ENCODE measurements around the gene TRPM6. TPM values are rescaled to one million over a fixed set of nuclear protein-coding genes. Genes with fewer than 3 reads are reported as not detected.

Gene TRPM6
- total RNA-seq, 2 experiments from 2014 or later: not detected

- Histone ChIP-seq H3K27ac (ENCODE audit: low read depth, low read length, poor library complexity, severe bottlenecking) (no peak overlapping the region), H3K4me3 (ENCODE audit: low read depth, low read length, poor library complexity, severe bottlenecking) (no peak overlapping the region), H2AFZ (ENCODE audit: low read length) (no peak overlapping the region), H3K36me3 (ENCODE audit: insufficient read depth, low read length) (no peaks in the 10 kb centered on the region), H3K4me1 (ENCODE audit: insufficient read depth, low read length, poor library complexity, severe bottlenecking) (no peaks in the 10 kb centered on the region), H4K20me1 (ENCODE audit: insufficient read depth, low read length) (no peaks in the 10 kb centered on the region), H3K79me2 (ENCODE audit: insufficient read depth, low read depth, low read length) (no peaks in the 10 kb centered on the region), H3K4me2 (ENCODE audit: low read length) (no peak overlapping the region), H3K9me3 (ENCODE audit: low read length) (no peaks in the 10 kb centered on the region), H3K9me2 (ENCODE audit: insufficient read depth, low read length) (no peaks in the 10 kb centered on the region)
- no TSS peak for BruUV-seq (replicated peaks)
- DNase-seq (ENCODE audit: low spot score): no peak
- intact Hi-C loops (cut with micrococcal nuclease; ENCODE audit: unreplicated experiment): no loop called here
- ChIA-PET POLR2A (interaction anchor here (0.6 kb wide), 1 partner anchor 104 kb away, joined by 3 read pairs; no protein-coding TSS in a partner anchor), CTCF (ENCODE audit: unreplicated experiment) (no interaction called here)
- TF ChIP-seq EZH2phosphoT487 (IDR thresholded peaks at IDR 0.05; ENCODE audit: borderline replicate concordance, low read depth, low read length): no peak
- TF ChIP-seq, protein P1, sequence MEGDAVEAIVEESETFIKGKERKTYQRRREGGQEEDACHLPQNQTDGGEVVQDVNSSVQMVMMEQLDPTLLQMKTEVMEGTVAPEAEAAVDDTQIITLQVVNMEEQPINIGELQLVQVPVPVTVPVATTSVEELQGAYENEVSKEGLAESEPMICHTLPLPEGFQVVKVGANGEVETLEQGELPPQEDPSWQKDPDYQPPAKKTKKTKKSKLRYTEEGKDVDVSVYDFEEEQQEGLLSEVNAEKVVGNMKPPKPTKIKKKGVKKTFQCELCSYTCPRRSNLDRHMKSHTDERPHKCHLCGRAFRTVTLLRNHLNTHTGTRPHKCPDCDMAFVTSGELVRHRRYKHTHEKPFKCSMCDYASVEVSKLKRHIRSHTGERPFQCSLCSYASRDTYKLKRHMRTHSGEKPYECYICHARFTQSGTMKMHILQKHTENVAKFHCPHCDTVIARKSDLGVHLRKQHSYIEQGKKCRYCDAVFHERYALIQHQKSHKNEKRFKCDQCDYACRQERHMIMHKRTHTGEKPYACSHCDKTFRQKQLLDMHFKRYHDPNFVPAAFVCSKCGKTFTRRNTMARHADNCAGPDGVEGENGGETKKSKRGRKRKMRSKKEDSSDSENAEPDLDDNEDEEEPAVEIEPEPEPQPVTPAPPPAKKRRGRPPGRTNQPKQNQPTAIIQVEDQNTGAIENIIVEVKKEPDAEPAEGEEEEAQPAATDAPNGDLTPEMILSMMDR (conservative IDR thresholded peaks at IDR 0.05; ENCODE audit: low read length): no peak
These were observed 255 bp upstream of the TRPM6 start for GRCh38 chr9:74887981-74888370.

GRCh38 chr9:74876382-74876949, 11.3 kb downstream of the TRPM6 start:
- TF ChIP-seq EZH2phosphoT487 (IDR thresholded peaks at IDR 0.05; ENCODE audit: borderline replicate concordance, low read depth, low read length): no peak
- TF ChIP-seq, protein P1 (conservative IDR thresholded peaks at IDR 0.05; ENCODE audit: low read length): no peak
- intact Hi-C loops (cut with micrococcal nuclease; ENCODE audit: unreplicated experiment): no loop called here
- no peak for DNase-seq (ENCODE audit: low spot score)
- no peak overlapping the region for H3K4me2 ChIP-seq (ENCODE audit: low read length)
- BruUV-seq (replicated peaks): no TSS peak
- H3K4me1 ChIP-seq (ENCODE audit: insufficient read depth, low read length, poor library complexity, severe bottlenecking): no peaks in the 10 kb centered on the region
- H3K79me2 ChIP-seq (ENCODE audit: insufficient read depth, low read depth, low read length): no peaks in the 10 kb centered on the region
- H3K27ac ChIP-seq (ENCODE audit: low read depth, low read length, poor library complexity, severe bottlenecking): no peak overlapping the region
- H2AFZ ChIP-seq (ENCODE audit: low read length): no peak overlapping the region
- H3K9me2 ChIP-seq (ENCODE audit: insufficient read depth, low read length): no peaks in the 10 kb centered on the region
- H3K36me3 ChIP-seq (ENCODE audit: insufficient read depth, low read length): no peaks in the 10 kb centered on the region
- no peaks in the 10 kb centered on the region for H4K20me1 ChIP-seq (ENCODE audit: insufficient read depth, low read length)
- H3K4me3 ChIP-seq (ENCODE audit: low read depth, low read length, poor library complexity, severe bottlenecking): no peak overlapping the region
- ChIA-PET POLR2A (no interaction called here), CTCF (ENCODE audit: unreplicated experiment) (no interaction called here)
- H3K9me3 ChIP-seq (ENCODE audit: low read length): peaks cover 4% of the 10 kb centered on the region; the same call in 1 of the 2 replicates

DNA sequence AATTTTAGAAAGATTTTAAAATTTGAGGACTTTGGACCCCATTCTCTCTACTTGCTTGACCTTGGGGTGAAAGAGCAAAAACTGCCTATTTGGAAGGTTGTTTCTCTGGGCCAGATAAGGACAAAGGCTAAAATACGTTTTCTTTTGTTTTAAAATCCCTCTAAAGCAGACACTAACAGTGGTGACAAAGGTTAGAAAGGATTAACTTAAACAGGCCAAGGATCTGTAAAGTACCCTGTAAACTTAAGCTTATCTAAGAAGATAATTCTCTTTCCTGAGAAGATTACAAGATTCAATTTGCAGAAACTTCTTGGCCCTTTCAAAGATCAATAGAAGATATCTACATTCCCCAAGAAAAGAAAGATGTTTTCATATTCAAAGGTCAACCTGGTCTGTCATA, 12.1 kb downstream of the TRPM6 start:
- no peak overlapping the region for H3K27ac ChIP-seq (ENCODE audit: low read depth, low read length, poor library complexity, severe bottlenecking)
- no peaks in the 10 kb centered on the region for H3K9me2 ChIP-seq (ENCODE audit: insufficient read depth, low read length)
- no peak for TF ChIP-seq EZH2phosphoT487 (IDR thresholded peaks at IDR 0.05; ENCODE audit: borderline replicate concordance, low read depth, low read length)
- TF ChIP-seq, protein P1 (conservative IDR thresholded peaks at IDR 0.05; ENCODE audit: low read length): no peak
- ChIA-PET POLR2A (interaction anchor here (0.7 kb wide), 1 partner anchor 87 kb away, joined by 3 read pairs; no protein-coding TSS in a partner anchor), CTCF (ENCODE audit: unreplicated experiment) (no interaction called here)
- H3K4me2 ChIP-seq (ENCODE audit: low read length): no peak overlapping the region
- H3K9me3 ChIP-seq (ENCODE audit: low read length): peaks cover 4% of the 10 kb centered on the region; the same call in 1 of the 2 replicates
- intact Hi-C loops (cut with micrococcal nuclease; ENCODE audit: unreplicated experiment): no loop called here
- no peaks in the 10 kb centered on the region for H3K36me3 ChIP-seq (ENCODE audit: insufficient read depth, low read length)
- BruUV-seq (replicated peaks): no TSS peak
- H4K20me1 ChIP-seq (ENCODE audit: insufficient read depth, low read length): no peaks in the 10 kb centered on the region
- H3K4me1 ChIP-seq (ENCODE audit: insufficient read depth, low read length, poor library complexity, severe bottlenecking): no peaks in the 10 kb centered on the region
- H2AFZ ChIP-seq (ENCODE audit: low read length): no peak overlapping the region
- H3K4me3 ChIP-seq (ENCODE audit: low read depth, low read length, poor library complexity, severe bottlenecking): no peak overlapping the region
- no peaks in the 10 kb centered on the region for H3K79me2 ChIP-seq (ENCODE audit: insufficient read depth, low read depth, low read length)
- no peak for DNase-seq (ENCODE audit: low spot score)

Data from OCI-LY7 (cell line).